NCI-H2029 (cell line): Measurements from ENCODE around the gene CRY2.
"Not testable (repeated sequence)": the region's sequence is repeated elsewhere in the genome, so short reads cannot be mapped to it uniquely, and the experiment has no call there.

Experiments used
- DNase-seq: peaks from one replicate; lab custom pipeline; 2025; lab: John Stamatoyannopoulos, UW

The CRY2 gene

DNA sequence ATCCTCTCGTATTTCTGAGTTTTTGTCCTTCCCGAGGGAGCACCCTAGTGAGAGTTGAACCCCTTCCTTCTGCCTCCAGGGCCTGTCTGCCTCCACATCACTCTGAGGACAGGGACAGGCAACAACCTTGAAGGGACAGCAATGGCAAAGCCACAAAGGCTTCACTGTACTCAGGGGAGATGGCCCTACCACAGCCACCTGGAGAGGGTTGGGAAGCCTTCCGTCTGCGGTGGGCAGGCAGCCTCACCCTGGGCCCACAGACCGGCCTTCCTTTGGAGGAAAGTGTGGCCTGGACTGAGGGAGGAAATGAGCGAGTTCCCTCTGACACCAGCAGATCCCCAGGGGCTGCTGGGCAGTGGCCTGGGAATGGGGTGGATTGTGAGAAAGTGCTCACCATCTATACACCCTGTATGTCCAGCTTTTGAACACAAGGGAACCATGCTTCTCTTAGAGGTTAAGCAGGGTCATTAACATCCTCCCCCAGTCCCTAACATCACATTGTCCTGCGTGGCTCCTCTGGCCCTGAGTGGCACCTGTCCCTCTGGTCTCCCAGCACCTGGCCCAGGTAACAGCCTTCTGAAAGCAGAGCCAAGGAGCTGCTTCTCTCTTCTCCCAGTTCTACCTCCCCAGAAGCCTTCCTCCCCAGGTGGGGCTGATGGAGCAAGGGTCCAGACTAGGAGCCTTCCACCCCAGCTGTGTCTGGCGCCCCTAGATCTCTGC is 35.5 kb upstream of the CRY2 start:
- DNase-seq = no peak

DNA sequence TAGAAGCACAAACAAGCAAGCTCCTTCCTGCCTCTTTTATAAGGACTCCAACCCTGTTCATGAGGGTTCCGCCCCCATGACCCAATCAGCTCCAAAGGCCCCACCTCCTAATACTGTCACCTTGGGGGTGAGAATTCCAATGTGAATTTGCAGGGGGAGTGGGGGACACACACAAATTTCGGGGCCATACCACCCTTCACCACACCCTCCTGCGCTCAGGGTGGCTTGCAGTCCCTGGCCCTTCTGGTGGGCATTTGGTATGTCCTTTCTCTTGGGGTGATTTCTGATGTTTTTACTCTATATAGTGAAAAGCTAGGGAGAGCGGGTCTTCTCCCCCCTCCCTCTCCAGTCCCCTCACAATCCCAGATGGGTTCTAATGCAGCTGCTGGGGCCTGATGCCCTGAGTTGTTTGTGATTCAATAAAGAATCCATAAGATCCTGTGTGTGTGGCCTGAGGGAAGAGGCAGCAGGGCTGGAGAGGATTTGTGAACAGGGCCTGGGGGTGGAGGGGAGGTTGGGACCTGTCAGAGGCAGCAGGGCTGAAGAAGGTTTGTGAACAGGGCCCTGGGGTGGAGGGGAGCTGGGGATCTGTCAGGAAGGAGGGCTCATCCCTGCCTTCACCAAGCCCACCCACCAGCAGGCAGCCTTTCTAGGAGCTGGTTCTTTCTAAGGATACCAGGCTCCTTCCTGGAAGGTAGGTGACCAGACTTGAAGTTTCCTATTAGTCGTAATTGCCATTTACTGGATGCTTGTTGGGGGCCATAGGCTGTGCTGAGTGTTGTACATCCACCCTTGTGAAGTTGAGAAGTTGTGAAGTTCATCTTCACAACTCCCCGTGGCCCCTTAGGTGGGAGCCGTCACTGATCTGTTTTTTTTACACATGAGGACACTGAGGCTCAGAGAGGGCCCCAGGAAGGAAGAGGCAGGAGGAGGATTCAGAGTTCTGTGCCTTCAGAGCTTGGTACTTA is 34.4 kb upstream of the CRY2 start:
- no peak for DNase-seq

DNA sequence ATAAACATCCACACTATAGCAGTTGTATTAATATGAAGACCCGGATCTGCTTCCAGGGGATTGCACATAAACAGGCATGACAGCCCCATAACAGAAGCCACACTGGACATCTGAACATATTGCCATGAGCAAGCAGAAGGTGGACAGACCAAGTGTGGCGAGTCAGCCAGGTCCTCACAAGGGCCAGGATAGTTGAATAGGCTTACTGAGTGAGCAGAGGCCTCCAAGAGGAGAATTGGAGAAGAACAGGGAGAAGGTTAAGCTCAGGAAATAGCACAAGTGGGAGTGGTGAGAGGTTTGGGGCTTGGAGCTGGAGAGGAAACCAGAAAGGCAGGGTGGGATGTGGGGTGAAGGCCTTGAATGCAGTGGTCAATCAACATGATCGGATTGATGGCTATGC is 31.5 kb upstream of the CRY2 start:
- DNase-seq = no peak

DNA sequence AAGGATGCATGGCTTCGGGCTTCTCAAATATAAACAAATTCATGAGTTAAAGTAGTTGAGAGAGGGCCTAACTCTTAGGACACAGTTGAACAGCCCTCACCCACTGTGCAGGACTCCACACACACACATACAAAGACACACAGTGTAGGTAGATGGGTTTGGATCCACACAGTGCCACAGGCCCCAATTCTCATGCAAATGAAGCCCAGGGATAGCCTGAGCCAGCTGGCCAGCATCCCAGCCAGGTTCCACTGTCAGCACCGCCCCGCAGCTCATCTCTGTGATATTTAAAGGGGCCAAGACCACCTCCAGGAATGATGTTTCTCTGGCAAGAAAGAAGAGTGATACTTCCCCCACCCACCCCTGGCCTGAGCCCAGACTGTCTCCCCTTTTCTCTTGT is 30.7 kb upstream of the CRY2 start:
- peak; percentile 75 for DNase-seq

DNA sequence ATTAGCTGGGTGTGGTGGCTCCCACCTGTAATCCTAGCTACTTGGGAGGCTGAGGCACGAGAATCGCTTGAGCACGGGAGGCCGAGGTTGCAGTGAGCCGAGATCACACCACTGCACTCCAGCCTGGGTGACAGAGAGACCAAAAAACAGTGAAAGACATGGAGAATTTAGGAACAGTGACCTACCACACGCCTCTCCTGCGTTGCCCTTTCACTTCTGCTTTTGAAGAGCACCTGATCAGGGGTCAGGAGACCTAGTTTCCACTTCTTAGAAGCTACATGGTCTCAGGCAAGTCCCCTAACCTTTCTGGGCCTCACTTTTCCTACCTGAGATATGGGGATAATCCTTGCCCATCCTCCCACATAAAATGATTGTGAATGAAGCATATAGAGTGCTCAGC is 30.1 kb upstream of the CRY2 start:
- no peak for DNase-seq

DNA sequence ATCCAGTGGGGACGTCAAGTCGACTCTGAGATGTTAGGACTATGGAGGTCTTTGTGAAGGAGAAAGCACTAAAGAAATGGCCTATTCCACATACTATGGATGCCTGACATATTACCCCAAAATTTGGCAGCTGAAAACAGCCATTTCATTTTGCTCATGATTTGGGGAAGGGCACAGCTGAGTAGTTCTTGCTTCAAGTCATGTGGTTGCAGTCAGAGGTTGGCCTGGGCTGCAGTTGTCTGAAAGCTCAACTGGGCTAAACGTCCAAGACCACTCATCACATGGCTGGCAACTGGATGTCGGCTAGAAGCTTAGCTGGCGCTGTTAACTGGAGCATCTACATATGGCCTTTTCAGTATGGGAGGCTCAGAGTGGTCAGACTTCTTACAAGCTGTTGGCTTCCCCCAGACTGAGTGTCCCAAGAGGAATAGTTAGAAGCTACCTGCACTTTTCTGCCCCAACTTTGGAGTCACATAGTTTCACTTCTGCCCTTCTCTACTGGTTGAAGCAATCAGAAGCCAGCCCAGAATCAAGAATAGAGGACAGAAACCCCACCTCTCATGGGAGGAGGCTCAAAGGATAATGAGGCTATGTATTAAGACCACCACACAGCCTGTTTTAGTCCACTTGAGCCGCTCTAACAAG is 28.2 kb upstream of the CRY2 start:
- DNase-seq = no peak

DNA sequence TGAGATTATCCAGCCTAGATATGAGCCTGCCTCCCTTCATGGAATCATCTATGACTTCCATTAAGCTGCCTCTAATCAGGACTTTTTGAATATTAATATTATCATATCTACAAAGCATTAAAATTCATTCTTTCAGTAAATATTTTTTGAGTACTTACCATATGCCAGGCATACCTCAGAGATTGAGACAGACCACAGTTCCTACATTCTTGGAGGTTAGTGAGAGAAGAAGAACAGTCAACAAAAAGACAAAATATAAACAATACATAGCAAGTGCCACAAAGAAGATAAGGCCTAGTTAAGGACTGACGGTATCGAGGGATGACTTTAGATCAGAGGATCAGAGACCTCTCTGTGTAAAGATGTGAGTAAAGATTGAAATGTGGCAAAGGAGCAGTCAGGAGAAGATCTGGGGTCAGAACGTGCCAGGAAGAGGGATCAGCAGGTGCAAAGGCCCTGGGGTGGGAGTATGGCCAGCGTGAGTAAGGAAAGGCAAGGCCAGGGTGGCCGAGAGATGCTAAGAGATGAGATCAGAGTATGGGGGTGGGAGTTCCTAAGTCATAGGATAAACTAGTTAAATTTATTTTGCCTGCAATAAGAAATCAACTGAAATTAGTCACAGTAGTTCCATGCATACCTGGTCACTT is 26.9 kb upstream of the CRY2 start:
- DNase-seq = no peak

DNA sequence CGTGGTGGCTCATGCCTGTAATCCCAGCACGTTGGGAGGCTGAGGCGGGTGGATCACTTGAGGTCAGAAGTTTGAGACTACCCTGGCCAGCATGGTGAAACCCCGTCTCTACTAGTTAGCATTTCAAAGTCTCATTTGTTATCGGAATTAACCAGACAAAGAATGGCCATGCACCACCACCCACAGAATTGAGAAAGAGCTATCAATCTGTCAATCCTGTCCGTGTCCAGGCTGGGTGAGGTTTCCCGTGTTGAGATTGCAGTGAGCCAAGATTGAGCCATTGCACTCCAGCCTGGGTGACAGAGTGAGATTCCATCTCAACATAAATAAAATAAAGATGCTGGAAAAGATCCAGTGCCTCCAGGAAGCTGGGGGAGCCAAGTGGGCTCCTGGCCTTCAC is 20.8 kb upstream of the CRY2 start:
- not testable (repeated sequence) for DNase-seq

DNA sequence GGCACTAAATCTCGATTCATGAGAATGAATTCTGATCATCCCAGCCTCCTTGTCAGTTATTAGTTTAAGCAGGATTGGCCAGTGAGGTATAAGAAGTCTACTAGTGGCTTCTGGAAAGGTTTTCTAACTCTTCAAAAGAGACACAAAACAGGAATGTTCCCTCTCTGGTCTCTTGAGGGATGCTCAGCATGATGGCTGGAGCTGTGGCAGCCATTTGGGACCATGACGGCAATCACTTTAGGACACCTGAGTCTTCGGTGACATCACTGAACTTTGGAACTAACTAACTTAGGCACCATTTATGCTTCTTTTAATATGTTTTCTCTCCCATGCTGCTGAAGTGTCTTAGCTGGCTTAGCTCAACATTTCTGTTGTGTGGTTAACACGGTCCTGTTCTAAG is 20.2 kb upstream of the CRY2 start:
- DNase-seq = no peak

DNA sequence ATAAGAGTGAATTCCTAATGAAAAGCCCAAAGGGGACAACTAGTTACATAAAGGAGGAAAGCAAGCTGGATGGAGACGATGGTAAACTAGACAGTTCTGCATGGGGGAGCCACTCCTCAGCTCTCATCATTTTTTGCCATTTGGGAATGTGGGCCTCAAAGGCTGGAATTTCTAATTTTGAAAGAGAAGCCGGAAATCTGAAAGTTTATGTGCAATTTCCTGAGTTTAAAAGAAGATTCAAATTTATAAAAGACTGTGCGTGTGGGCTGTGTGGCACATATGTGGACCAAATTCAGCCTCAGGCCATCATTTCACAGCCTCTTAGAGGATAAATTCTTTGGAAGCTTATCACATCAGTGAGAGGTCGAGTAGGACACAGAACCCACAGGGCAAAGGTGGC is 18.3 kb upstream of the CRY2 start:
- no peak for DNase-seq

DNA sequence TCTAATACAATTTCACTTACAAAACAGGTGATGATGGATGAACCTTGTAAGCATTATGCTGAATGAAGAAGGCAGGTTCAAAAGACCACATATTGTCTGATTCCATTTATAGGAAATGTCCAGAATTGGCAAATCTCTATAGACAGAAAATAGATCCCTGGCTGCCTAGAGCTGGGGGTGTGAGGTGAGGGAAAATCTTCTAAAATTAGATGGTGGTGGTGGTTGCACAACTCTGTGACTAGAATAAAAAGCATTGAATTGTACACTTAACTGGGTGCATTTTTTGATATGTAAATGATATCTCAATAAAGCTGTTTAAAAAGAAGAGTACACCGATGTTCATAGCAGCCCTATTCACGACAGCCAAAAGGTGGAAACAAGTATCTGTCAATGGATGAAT is 16.7 kb upstream of the CRY2 start:
- DNase-seq = no peak

DNA sequence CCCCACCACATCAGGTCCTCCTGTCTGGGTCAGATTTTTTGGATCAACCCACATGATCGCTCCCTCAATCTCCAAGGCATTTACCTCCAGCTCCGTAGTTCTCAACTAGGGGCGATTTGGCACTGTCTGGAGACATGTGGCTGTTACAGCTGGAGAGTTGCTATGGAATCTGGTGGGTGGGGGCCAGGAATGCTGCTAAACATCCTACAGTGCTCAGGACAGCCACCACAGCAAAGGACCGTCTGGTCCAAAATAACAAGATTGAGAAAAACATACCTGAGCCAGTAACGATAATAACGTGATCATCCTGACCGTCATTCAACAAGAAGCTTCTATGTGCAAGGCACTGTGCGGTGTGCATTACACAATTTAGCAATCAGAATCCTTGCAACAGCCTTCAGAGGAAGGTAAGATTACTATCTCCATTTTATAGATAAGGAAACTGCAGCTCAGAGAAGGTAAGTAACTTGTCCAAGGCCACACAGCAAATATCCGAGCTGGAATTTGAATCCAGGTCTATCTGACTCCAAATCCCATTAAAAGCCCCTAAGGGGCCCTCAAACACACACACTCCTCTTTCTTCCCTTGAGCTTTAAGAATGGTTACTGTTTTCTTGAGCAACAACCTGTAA is 14.3 kb upstream of the CRY2 start:
- no peak for DNase-seq

DNA sequence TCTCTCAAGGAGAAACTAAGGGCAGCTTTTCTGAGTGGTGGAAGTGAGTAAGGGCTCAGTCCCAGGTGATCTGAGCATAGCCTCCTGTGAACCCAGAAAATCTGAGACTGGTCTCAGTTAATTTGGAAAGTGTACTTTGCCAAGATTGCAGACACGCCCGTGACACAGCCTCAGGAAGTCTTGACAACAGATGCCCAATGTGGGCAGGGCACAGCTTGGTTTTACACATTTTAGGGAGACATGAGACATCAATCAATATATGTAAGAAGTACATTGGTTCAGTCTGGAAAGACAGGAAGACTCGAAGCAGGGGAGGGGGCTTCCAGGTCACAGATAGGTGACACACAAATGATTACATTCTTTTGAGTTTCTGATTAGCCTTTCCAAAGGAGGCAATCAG is 13.5 kb upstream of the CRY2 start:
- DNase-seq = no peak

DNA sequence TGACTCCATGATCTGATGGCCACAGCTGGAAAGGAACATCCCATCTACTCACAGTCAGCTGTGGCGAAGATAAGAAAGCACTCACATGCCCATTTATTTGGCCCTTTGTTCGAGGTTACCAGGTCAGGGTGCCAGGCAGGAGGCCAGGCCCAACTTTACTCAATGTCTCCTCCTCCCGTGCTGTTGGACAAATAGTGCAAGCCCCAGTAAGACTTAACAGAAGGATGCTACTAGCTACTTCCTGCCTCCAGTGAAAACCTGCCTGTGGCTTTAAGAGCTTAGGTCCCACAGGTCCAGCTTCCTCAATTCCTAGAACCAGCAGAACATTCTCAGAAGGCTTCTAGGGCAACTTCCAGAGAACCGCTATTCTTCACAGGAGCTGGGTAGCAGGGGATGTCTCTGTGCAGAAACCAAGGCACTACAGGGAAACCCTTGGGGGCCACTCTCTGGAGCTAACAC is 12.9 kb upstream of the CRY2 start:
- DNase-seq = no peak

DNA sequence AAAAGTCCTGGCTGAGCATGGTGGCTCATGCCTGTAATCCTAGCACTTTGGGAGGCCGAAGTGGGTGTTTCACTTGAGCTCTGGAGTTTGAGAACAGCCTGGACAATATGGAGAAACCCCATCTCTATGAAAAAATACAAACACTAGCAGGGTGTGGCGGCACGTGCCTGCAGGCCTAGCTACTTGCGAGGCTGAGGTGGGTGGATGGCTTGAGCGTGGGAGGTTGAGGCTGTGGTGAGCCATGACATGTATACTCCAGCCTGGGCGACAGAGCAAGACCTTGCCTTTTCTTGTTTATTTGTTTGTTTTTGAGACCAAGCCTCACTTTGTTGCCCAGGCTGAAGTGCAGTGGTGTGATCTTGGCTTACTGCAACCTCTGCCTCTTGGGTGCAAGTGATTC is 8.1 kb upstream of the CRY2 start:
- DNase-seq = no peak

DNA sequence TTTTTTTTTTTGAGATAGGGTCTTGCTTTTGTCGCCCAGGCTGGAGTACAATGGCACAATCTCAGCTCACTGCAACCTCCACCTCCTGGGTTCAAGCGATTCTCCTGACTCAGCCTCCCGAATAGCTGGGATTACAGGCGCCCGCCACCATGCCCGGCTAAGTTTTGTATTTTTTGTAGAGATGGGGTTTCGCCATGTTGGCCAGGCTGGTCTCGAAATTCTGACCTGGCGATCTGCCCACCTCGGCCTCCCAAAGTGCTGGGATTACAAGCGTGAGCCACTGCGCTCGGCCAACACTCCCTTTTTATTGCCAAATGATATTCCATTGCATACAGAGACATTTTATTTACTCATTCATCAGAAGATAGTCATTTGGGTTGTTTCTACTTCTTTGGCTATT is 7.0 kb upstream of the CRY2 start:
- DNase-seq = not testable (repeated sequence)

DNA sequence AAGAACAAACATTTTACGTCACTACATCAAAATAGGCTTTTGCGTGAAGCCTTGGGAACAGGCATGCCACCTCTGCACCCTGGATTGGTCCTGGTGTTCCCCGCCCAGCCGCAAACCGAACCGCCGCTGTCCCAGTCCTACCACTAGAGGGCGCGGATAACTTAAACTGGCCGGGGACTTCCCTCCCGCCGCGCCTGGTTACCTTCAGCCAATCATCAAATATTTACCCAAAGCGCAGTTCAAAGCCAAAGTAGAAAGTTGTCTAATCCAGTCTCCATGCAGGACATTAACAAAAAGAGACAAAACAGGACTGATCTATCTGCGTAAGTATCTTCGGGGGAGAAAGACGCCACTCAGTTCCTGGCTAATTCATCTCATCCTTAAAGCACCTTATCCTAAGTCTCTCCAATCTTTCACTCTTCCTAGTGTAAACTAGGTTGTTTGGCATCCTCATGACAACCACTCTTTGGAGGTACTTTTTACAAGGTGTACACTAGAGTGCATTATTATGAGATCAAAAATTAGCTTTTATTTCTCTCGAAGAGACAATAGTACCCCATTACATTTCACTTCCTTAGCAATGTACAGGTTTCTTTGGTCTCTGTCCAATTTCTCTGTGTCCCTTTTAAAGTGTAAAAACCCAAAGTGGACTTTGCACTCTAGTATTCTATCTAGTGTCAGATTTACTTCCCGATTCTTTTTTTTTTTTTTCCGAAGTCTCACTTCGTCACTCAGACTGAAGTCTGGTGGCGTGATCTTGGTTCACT is 3.9 kb upstream of the CRY2 start:
- DNase-seq = peak; percentile 90

DNA sequence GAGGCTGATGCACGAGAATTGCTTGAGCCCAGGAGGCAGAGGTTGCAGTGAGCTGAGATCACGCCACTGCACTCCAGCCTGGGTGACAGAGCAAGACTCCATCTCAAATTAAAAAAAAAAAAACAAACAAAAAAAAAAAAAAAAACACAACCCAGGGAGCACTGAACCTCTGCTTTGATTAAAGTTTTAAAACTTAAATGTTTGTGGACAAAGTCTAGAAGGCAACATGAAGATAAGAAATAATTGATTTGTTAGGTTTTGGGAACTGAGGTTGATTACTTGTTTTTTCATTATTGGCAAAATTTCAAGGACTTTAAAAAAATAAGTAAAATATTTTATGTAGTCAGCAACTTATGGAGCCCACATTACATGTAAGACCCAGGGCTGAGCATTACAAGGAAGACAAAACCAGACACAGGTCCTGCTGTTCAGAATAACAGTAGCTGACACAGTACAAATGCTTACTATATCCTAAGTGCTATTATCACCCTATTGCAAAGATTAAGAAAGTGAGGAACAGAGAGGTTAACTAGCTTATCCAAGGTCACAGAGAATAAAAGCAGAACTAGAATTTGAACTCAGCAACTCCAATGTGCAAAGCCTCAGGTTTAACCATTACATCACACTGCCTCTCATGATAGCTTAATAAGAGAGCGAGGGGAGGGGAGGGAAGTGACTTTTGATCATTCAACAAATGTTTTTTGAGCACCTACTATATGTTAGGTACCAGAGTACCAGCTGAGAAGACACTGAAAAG is 2.3 kb upstream of the CRY2 start:
- no peak for DNase-seq

DNA sequence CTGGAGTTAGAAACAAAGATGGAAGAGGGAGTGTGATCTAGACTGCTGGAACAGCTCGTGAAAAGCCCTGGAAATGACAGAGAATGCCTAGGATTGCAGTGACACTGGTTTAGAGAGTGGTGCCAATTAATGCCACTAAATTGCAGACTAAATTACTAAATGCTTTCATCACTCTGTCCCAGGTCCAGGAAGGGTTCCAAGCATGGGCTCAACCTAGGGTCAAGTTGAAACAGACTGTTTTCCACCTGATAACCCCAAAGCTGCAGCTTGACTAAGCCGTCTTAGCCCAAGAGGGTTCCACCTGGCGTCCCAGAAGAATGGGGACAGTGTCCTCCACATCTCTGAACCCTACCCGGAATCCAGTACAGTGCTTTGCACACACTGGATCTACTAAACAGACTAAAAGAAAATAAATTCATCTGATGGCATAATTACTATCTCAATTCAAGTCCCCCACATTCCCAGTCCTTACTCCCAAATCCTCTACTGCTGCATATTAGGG is 1.1 kb upstream of the CRY2 start:
- no peak for DNase-seq

DNA sequence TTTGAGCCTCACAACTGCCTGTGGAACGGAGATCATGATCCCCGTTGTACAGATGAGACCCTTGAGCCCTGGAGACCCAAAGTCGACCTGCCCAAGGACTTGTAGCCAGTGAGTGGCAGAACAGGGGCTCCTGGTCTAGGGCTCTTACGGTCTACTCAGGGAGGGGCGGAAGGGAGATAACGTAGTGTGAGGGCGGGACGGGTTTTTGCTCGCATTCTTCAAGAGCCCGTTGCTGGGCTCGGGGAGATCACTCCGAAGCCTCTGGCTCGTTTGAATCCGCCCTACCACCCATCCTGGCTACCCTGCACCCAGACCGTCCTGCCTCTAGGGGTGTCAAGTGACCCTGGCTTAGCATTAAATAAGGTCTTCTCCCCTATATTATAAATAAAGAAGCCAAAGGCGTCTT is 639 bp downstream of the CRY2 start:
- DNase-seq = no peak
